Epithelial cell of proximal tubule (primary cell): ENCODE data around the gene ERC1. TPM values are rescaled to one million over a fixed set of nuclear protein-coding genes. Genes with fewer than 3 reads are reported as not detected.

Experiments
- DNase-seq: peaks from one replicate; pipeline ENCODE4 v3.0.0-alpha.2; 2011; ENCODE audit warnings: low read depth
- H3K4me3 ChIP-seq: 2 replicates; pipeline ENCODE4 v1.5.1; 2011; ENCODE audit warnings: low read depth, mild to moderate bottlenecking, low read length
- CTCF ChIP-seq: conservative IDR thresholded peaks from 2 replicates; pipeline ENCODE4 v1.5.1; 2012; ENCODE audit warnings: low read depth, mild to moderate bottlenecking, low read length
- total RNA-seq: library from RNA; depleted of rRNA; stranded (reverse); fragments of >200 nt; gene quantifications from 2 replicates; pipeline ENCODE4 v1.2.3, GENCODE V29; 2015

Gene ERC1
- total RNA-seq, 1 donor from 2014 or later: 16.5 TPM

DNA sequence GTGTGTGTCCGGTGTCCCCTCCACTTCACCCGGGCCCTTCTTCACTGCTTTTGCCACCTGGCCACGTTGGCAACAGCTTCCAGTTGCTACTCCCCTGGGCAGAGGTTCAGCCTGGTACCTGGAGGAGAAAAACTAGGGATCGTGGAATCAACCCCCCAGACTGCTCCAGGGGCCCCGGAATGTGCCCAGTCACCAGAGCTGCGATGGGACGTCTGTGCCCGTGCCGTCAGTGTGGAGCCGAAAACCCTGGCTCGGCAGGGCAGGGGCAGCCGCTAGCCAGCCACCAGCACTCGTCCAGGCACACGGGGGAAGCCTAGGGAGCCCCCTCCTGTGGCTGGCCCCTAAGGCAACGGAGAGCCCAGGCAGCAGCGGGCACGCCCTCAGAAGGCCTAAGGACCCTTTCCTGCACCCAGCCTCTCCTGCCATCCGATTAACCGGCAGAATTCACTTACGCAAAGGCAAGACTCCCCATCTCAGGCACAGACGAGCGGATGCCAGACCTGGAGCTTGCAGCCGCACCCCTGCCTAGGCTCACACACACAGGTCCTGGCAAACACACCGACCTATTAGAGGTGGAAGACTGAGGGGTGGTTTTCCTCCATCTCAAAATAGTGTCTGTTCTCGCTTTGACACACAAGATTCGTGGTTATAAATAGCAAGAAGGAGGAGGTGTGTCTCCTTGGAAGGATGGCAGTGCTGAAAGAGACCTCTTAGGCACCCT is 540.8 kb downstream of the ERC1 start:
- no peak for TF ChIP-seq CTCF
- H3K4me3 ChIP-seq: peak overlapping the region; percentile 61
- DNase-seq: no peak

- no peak for TF ChIP-seq CTCF
- DNase-seq: no peak
- H3K4me3 ChIP-seq: no peak overlapping the region
Measured at GRCh38 chr12:1532375-1533165, 541.5 kb downstream of the ERC1 start.

- no peak for DNase-seq
- no peak for TF ChIP-seq CTCF
- H3K4me3 ChIP-seq: no peak overlapping the region
Measured at GRCh38 chr12:1533205-1533601, 542.2 kb downstream of the ERC1 start.

DNA sequence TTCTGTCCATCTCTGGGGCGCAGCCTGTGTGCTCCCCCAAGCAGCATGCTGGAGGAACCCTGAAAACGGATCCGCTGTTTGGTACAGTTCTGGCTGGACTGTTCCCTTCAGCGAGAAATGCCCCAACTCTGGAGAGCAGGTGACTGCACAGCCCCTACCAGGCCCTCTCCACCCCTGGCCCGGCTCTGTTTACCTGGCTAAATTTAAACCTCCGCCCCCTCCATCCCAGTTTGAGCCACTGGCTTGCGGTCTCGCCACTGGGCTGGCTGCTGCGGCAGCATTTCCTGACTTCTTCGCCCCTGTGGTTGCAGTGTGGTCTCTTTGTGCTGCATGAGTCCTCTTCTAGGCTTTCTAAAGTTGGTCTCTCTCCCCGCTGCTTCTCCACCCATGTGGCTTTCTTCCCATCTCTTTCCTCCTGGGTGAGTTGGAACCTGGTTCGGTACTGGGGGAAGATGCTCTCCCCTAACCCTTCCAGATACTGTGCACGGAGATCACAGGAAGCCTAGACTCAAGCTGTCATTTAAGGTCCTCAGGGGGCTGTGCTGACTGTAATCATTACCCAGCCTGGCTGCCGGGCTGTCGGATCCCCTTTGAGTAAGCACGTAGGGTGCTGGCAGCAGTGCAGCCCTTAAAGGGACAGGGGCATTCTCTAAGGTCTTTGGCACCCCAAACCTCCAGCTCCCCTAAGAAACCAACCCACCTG is 542.7 kb downstream of the ERC1 start:
- no peak for TF ChIP-seq CTCF
- peak overlapping the region; percentile 37 for H3K4me3 ChIP-seq
- no peak for DNase-seq

DNA sequence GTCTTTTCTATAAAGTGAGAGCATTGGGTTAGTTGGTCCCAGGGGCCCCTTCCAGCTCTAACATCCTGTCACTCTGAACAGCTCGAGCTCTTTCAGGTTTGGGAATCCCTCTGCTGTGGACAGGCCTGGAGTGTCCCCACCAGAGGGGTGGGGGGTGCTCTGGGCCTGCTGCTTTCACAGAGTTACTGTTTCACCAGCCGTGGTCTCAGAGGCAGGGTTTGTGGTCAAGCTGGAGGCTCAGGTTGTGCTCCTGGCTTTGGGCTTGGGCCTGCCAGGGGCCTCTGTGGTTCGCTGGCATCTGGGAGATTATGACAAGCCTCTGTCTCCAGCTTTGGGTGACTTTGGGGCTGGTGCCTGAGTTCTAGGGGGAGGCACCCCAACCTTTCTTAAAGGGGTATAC is 543.7 kb downstream of the ERC1 start:
- no peak for TF ChIP-seq CTCF
- no peak for DNase-seq
- no peak overlapping the region for H3K4me3 ChIP-seq

- H3K4me3 ChIP-seq: no peak overlapping the region
- no peak for DNase-seq
- no peak for TF ChIP-seq CTCF
Measured at GRCh38 chr12:1536817-1537216, 545.8 kb downstream of the ERC1 start.
